Osteoblast (primary cell): ENCODE measurements around the gene KIAA0232. TPM values are rescaled to one million over a fixed set of nuclear protein-coding genes. Genes with fewer than 3 reads are reported as not detected.

Source experiments
- DNase-seq: peaks from one replicate; pipeline ENCODE4 v3.0.0; 2011; ENCODE audit warnings: low spot score, mixed read lengths; ENCODE audit not compliant: insufficient read length; ENCODE audit errors: missing footprints
- H2AFZ ChIP-seq: 2 replicates; pipeline ENCODE4 v1.6.0; 2011; ENCODE audit warnings: mild to moderate bottlenecking, low read length
- H3K27ac ChIP-seq: 2 replicates; pipeline ENCODE4 v1.5.1; 2011; ENCODE audit warnings: mild to moderate bottlenecking, low read depth, low read length, moderate library complexity
- H3K27me3 ChIP-seq: 2 replicates; pipeline ENCODE4 v1.6.0; 2012; ENCODE audit warnings: mild to moderate bottlenecking, control low read depth, inconsistent platforms, low read length, moderate library complexity; ENCODE audit not compliant: insufficient read depth
- H3K36me3 ChIP-seq: 2 replicates; pipeline ENCODE4 v1.5.1; 2011; ENCODE audit warnings: mild to moderate bottlenecking, low read length, control low read depth, moderate library complexity; ENCODE audit not compliant: insufficient read depth
- H3K4me1 ChIP-seq: 2 replicates; pipeline ENCODE4 v1.5.1; 2011; ENCODE audit warnings: mild to moderate bottlenecking, low read length, control low read depth, moderate library complexity; ENCODE audit not compliant: insufficient read depth
- H3K4me2 ChIP-seq: 2 replicates; pipeline ENCODE4 v1.6.0; 2011; ENCODE audit warnings: mild to moderate bottlenecking, low read length; ENCODE audit not compliant: insufficient read depth
- H3K4me3 ChIP-seq: fragments of 200-600 bp; sonication (generic); 3 replicates; pipeline ENCODE4 v1.5.1; 2012; ENCODE audit warnings: mild to moderate bottlenecking, low read length, inconsistent platforms; ENCODE audit not compliant: insufficient read depth
- H3K79me2 ChIP-seq: 2 replicates; pipeline ENCODE4 v1.6.0; 2012; ENCODE audit warnings: mild to moderate bottlenecking, low read length, control low read depth, inconsistent platforms; ENCODE audit not compliant: insufficient read depth
- H3K9me3 ChIP-seq: 2 replicates; pipeline ENCODE4 v1.5.1; 2011; ENCODE audit warnings: low read depth, low read length, control low read depth
- H4K20me1 ChIP-seq: 2 replicates; pipeline ENCODE4 v1.6.0; 2012; ENCODE audit warnings: mild to moderate bottlenecking, low read length, control low read depth; ENCODE audit not compliant: insufficient read depth
- total RNA-seq: library from RNA; depleted of rRNA; stranded (reverse); fragments of >200 nt; gene quantifications from 2 replicates; pipeline ENCODE4 v1.2.3, GENCODE V29; 2012
- TF ChIP-seq, protein P1 (sequence below): IDR thresholded peaks from 2 replicates; pipeline ENCODE4 v1.5.1; 2011; ENCODE audit warnings: mild to moderate bottlenecking, low read depth, low read length, moderate library complexity; ENCODE audit errors: extremely low read depth

The KIAA0232 gene
- total RNA-seq, 1 donor: 23.9 TPM

DNA sequence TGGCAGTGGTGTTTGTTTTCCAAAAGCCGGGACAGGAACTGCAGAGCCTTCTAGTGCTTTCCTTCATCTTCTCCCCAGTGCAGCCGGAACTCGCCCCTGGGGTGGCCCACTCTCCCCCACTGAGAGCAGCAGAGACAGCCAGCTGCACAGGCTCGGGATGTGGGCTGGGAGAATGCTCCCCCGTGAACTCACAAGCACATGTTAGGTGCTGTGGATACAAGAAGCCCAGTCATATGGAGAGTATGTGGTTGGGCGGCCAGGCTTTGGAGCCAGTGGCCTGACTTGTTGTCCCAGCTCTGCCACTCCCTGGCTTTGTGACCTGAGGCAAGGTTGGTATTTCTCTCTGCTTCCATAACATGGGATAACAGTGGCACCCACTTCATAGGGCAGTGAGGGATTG, 9.4 kb upstream of the KIAA0232 start:
- TF ChIP-seq, protein P1, sequence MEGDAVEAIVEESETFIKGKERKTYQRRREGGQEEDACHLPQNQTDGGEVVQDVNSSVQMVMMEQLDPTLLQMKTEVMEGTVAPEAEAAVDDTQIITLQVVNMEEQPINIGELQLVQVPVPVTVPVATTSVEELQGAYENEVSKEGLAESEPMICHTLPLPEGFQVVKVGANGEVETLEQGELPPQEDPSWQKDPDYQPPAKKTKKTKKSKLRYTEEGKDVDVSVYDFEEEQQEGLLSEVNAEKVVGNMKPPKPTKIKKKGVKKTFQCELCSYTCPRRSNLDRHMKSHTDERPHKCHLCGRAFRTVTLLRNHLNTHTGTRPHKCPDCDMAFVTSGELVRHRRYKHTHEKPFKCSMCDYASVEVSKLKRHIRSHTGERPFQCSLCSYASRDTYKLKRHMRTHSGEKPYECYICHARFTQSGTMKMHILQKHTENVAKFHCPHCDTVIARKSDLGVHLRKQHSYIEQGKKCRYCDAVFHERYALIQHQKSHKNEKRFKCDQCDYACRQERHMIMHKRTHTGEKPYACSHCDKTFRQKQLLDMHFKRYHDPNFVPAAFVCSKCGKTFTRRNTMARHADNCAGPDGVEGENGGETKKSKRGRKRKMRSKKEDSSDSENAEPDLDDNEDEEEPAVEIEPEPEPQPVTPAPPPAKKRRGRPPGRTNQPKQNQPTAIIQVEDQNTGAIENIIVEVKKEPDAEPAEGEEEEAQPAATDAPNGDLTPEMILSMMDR: no peak
- H4K20me1 ChIP-seq: no peaks in the 10 kb centered on the region
- peak; percentile 71 for DNase-seq
- no peak overlapping the region for H3K4me3 ChIP-seq
- H3K4me2 ChIP-seq: no peak overlapping the region
- peaks cover 22% of the 10 kb centered on the region for H3K4me1 ChIP-seq
- no peaks in the 10 kb centered on the region for H3K79me2 ChIP-seq
- no peak overlapping the region for H3K27ac ChIP-seq
- no peaks in the 10 kb centered on the region for H3K36me3 ChIP-seq
- peaks cover 15% of the 10 kb centered on the region for H3K27me3 ChIP-seq
- no peak overlapping the region for H2AFZ ChIP-seq
- H3K9me3 ChIP-seq: no peaks in the 10 kb centered on the region

DNA sequence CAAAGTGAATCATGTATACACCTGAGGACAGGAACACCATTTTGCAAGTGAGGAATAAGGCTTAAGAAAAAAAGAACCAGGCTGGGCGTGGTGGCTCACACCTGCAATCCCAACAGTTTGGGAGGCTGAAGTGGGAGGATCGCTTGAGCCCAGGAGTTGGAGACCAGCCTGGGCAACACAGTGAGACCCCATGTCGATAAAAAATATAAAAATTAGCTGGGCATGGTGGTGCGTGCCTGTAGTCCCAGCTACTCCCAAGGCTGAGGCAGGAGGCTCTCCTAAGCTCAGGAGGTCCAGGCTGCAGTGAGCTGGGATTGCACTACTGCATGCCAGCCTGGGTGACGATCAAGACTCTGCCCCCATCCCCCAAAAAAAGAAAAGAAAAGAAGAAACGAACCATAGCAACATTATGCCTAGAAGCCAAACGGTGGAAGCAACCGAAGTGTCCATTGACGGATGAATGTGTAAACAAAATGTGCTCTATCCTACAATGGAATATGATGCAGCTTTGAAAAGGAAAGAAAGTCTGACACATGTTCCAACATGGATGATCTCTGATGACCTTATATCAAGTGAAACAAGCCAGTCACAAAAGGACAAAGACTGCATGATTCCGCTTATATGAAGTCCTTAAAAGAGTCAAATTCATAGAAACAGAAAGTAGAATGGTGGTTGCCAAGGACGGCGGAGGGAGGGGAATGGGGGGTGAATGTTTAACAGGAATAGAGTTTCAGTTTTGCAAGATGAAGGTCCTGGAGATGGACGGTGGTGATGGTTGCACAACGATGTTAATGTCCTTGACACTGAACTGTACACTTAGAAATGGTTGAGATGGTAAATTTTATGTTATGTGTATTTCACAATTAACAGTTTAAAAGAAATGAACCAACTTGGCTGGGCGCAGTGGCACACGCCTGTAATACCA, 8.6 kb upstream of the KIAA0232 start:
- no peak overlapping the region for H3K4me3 ChIP-seq
- TF ChIP-seq, protein P1: no peak
- H3K27me3 ChIP-seq: peaks cover 15% of the 10 kb centered on the region
- H3K27ac ChIP-seq: no peak overlapping the region
- no peak overlapping the region for H2AFZ ChIP-seq
- H3K79me2 ChIP-seq: no peaks in the 10 kb centered on the region
- H3K36me3 ChIP-seq: no peaks in the 10 kb centered on the region
- H4K20me1 ChIP-seq: no peaks in the 10 kb centered on the region
- H3K4me1 ChIP-seq: peaks cover 15% of the 10 kb centered on the region
- H3K4me2 ChIP-seq: no peak overlapping the region
- DNase-seq: no peak
- no peaks in the 10 kb centered on the region for H3K9me3 ChIP-seq

DNA sequence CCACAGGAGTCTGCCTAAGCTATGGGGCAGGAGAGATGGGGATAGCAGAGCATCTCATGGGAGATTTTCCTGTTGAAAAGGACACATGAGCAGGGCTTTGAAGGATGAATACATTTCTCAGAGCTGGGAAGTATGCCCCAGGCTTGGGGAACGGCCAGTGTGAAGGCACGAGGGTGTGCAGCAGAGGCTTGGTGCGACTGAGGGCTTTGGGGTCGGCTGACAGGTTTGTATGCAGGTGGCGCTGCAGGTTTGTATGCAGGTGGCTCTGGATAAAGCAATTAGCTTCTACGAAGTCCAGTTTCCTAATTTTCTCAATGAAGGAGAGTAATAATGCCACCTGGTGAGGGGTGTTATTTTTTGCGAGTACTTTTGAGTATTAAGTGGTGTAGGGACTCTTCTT, 6.8 kb upstream of the KIAA0232 start:
- Histone ChIP-seq H3K4me3 (no peak overlapping the region), H3K36me3 (no peaks in the 10 kb centered on the region), H2AFZ (no peak overlapping the region), H3K79me2 (no peaks in the 10 kb centered on the region), H4K20me1 (no peaks in the 10 kb centered on the region), H3K9me3 (no peaks in the 10 kb centered on the region), H3K4me1 (peaks cover 12% of the 10 kb centered on the region), H3K4me2 (no peak overlapping the region), H3K27me3 (peaks cover 15% of the 10 kb centered on the region), H3K27ac (no peak overlapping the region)
- TF ChIP-seq, protein P1: no peak
- DNase-seq: no peak

DNA sequence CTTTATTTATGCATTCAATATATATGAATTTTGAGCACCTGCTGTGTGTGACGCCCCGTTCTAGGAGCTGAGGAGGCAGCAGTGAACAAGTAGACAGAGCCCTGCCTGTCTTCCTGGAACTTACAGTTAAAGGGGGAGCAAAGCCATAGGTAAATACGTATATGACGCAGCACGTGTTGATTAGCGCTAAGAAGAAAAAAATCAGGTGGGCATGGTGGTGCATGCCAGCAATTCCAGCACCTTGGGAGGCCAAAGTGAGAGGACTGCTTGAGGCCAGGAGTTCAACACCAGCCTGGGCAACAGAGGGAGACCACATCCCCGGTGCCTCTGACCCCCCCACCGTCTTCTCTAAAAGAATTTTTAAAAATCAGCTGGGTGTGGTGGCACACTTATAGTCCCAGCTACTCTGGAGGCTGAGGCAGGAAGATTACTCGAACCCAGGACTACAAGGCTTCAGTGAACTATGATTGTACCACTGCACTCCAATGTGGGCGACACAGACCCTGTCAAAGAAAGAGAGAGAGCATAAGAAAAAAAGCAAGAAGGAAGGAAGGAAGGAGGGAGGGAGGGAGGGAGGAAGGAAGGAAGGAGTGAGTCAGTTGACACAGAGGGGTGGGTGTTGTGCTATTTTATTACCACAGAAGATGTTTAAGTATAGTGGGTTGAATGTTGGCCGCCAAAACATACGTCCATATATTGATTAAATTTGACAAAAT, 5.4 kb upstream of the KIAA0232 start:
- H2AFZ ChIP-seq: no peak overlapping the region
- H3K36me3 ChIP-seq: no peaks in the 10 kb centered on the region
- TF ChIP-seq, protein P1: no peak

More for the DNA sequence above, 5.4 kb upstream of the KIAA0232 start:
- Histone ChIP-seq H4K20me1 (no peaks in the 10 kb centered on the region), H3K27me3 (peaks cover 15% of the 10 kb centered on the region), H3K4me1 (peaks cover 4% of the 10 kb centered on the region), H3K79me2 (no peaks in the 10 kb centered on the region), H3K9me3 (no peaks in the 10 kb centered on the region), H3K4me2 (no peak overlapping the region), H3K27ac (no peak overlapping the region), H3K4me3 (no peak overlapping the region)
- DNase-seq: peak; percentile 80
